GM13977 (cell line): ENCODE data around the gene BCL2A1.

ENCODE experiments used
- DNase-seq: peaks from one replicate; pipeline ENCODE4 v3.0.0; 2012; ENCODE audit warnings: low spot score
- in situ Hi-C: fragments of 300-500 bp; cut with MboI; formaldehyde crosslinking; loops from one replicate; pipeline ENCODE4 v1.12.0; 2022; ENCODE audit warnings: low sequenced_read_pairs, low pct_unique_long_range_greater_than_20kb, mixed read lengths, inconsistent platforms; ENCODE audit not compliant: unreplicated experiment
- TF ChIP-seq, protein P1 (sequence below): IDR thresholded peaks from 2 replicates; pipeline ENCODE4 v1.5.1; 2012; ENCODE audit warnings: mild to moderate bottlenecking, control low read depth; ENCODE audit not compliant: insufficient read depth; ENCODE audit errors: extremely low read depth, missing control alignments

BCL2A1 gene

DNA sequence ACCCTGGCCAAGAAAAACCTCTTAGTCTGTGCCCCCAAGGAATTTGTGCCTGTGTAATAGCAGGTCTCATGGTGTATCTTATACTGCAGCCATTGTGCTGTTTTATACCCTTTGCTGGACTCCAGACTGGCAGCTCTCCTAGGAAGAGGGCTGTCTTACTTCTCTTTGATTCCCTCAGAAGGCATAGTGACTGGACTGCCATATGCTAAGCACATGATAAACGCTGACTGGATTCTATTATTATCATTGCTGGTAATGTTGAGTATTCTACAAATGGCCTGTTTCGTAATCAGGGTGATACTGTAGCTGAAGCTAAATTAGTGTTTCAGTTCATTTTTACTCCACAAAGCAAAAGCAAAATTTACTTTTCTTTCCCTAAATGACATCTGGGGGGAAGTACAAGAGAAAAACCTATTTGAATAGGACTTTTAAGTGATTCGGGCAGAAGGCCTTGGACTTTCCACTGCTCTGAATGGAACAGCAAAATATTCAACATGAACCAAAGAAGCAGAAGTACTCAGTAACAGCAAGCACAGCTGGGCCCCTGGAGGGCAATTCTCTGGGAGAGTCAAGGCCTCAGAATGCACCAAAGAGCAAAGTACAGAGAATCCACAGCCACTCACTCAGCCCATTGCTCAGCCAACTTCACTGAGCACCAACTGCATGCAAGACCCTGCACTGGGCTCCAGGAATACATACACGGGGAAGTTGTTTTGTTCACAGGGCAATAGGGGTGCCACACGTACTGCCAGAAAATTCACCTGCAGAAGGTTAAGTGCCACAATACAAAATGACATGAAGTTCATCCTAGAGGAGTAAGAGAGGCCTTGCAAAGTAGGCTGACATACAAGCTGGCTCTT lies 7.9 kb upstream of the BCL2A1 start:
- DNase-seq: peak; percentile 51
- TF ChIP-seq, protein P1, sequence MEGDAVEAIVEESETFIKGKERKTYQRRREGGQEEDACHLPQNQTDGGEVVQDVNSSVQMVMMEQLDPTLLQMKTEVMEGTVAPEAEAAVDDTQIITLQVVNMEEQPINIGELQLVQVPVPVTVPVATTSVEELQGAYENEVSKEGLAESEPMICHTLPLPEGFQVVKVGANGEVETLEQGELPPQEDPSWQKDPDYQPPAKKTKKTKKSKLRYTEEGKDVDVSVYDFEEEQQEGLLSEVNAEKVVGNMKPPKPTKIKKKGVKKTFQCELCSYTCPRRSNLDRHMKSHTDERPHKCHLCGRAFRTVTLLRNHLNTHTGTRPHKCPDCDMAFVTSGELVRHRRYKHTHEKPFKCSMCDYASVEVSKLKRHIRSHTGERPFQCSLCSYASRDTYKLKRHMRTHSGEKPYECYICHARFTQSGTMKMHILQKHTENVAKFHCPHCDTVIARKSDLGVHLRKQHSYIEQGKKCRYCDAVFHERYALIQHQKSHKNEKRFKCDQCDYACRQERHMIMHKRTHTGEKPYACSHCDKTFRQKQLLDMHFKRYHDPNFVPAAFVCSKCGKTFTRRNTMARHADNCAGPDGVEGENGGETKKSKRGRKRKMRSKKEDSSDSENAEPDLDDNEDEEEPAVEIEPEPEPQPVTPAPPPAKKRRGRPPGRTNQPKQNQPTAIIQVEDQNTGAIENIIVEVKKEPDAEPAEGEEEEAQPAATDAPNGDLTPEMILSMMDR: no peak
- in situ Hi-C loops: no loop called here

DNA sequence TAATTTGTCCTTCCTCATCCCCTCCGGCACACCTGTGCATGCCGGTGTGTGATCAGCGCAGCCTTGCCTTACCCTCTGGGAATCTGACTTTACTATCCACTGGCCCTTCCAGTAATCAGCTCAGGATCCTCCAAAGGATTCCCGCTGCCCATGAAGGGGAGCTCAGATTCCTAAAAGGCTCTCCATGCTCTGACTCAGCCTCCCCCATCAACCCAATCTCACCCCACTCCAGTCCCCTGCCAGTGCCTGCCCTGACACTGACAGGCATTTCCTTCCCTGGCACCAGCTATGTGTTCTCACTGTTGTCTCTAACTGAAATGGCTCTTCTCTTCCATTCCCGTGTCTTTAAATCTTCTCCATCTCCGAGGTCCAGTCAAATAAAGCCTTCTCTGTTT lies 7.3 kb upstream of the BCL2A1 start:
- TF ChIP-seq, protein P1: no peak
- DNase-seq: no peak
- in situ Hi-C loops: no loop called here

DNA sequence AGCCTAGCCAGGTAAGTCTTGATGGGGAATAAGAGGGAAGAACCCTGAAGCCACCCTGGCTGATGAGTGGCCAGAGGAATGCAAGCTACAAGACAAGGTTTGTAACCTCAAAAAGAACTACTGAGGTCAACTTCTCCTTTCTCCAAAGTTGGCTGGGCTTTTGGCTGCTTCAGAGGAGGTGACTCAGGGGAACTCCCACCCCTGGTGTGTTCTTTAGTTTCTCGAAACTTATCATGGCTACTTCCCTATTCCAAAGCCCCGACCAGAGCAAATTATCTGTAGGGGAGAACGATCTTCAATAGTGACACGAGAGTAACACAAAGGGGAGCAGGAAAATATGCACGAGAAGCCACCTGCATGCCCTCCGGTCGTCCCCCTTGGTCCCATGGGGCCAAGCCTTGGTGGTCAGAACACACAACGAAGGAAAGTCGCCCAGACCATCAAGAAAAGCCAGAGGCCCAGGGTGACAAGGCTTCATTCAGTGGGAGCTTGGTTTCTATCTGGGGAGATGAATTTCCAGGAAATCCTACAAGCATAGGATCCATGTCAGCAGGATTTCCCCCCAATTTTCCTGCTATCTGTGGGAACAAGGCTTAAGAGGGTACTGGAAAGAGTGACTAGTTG lies 6.5 kb upstream of the BCL2A1 start:
- DNase-seq: no peak
- in situ Hi-C loops: no loop called here
- TF ChIP-seq, protein P1: no peak

DNA sequence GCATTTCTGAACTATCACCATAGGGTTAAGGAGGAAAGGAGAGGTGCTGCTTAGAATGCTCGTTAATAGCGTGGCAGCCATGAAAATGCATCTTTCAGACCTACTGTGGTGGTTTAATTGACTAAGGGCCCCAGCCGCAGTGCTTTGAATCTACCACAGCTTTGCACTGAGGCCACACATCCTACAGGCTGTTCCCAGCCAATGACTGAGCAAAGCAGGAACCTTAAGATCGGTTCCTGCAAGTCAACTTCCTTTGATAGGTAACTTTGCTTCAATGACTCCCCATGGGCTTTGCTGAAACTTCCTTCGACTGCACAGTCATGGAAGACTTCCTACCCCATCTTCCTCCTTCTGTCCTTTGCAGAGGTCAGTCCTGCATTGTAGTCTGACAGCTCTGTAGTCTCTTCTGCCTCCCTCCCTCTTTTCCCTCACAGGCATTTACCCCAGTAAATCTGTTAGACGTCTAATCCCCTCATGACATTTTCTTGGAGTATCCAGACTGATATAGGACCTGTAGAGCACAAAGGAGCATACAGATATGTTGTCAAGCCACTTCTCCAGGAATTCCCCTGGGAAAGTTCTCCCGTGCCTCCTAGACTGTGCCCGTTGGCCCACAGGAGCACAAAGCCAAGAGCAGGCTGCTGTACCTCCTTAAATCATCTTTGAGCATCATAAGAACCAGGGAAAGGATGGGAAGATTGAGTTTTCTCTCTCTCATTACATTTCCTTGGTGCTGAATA lies 2.6 kb upstream of the BCL2A1 start:
- no peak for DNase-seq
- TF ChIP-seq, protein P1: no peak
- in situ Hi-C loops: no loop called here

DNA sequence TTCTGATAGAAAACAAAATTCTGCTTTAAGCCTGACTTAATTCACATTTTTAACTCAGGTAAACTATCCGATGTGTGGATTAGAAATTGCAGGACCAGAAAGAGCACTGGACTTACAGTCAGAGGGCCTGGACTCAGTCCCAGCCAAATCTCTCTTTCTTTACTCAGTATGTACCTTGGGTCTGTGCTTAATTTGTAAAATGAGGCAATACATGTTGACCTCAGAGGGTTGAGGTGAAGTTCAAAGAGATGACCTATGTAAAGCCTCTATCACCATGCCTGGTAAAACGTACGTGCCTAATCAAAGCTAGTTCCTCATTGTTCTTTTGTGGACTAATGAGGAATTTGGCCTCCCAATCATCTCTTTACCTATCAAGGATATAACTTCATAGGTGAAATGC lies 1.9 kb upstream of the BCL2A1 start:
- no peak for DNase-seq
- TF ChIP-seq, protein P1: no peak
- in situ Hi-C loops: no loop called here

DNA sequence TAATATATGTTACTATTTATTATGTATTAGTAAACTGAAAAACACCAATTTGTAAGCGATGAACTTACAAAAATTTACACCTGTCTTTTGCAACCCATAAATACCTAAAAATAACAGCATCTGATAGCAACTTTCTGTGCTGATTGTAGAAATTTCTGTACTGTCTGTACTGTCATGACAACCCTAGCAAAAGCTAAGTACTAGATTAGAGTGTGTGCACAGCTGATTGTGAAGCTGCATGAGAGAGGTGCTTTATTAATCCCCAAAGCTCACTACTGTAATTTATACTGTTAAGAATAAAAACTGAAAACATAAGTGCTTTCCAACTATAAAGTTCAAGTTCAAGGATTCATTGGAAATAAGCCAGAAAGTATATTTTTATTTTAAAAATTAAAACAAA lies 815 bp downstream of the BCL2A1 start:
- DNase-seq: no peak
- TF ChIP-seq, protein P1: no peak
- in situ Hi-C loops: no loop called here
